DND-41 (cell line): ENCODE results near the gene CTSD.

Experiments
- ATAC-seq: fragments of 200-7000 bp; cut with Tn5 transposase; 3 replicates; pipeline ENCODE4 v1.9.1; 2021; ENCODE audit warnings: low read depth; ENCODE audit not compliant: insufficient read depth
- DNase-seq: peaks from one replicate; pipeline ENCODE4 v3.0.0-alpha.2; 2020
- H2AFZ ChIP-seq: 2 replicates; pipeline ENCODE4 v1.6.0; 2012; ENCODE audit warnings: low read depth, low read length
- H3K27ac ChIP-seq: 2 replicates; pipeline ENCODE4 v1.5.1; 2012; ENCODE audit warnings: low read length, inconsistent platforms
- H3K27me3 ChIP-seq: fragments of 200-600 bp; sonication (generic); 2 replicates; pipeline ENCODE4 v1.6.0; 2012; ENCODE audit warnings: low read length, mild to moderate bottlenecking, inconsistent platforms; ENCODE audit not compliant: insufficient read depth, poor library complexity
- H3K36me3 ChIP-seq: 2 replicates; pipeline ENCODE4 v1.5.1; 2012; ENCODE audit warnings: low read length, inconsistent platforms; ENCODE audit not compliant: insufficient read depth
- H3K4me1 ChIP-seq: 2 replicates; pipeline ENCODE4 v1.5.1; 2012; ENCODE audit warnings: mild to moderate bottlenecking, low read length; ENCODE audit not compliant: insufficient read depth
- H3K4me2 ChIP-seq: 2 replicates; pipeline ENCODE4 v1.6.0; 2012; ENCODE audit warnings: mild to moderate bottlenecking, moderate library complexity, low read length, inconsistent platforms; ENCODE audit not compliant: insufficient read depth
- H3K4me3 ChIP-seq, 2 experiments: fragments of 200-600 bp in 1 of 2; shearing (Covaris generic) in 1 of 2; 2 replicates each; pipeline ENCODE4 v1.5.1; 2012 to 2016; ENCODE audit warnings: inconsistent platforms in 2 of 2, low read length in 2 of 2, mild to moderate bottlenecking in 2 of 2, low read depth in 1 of 2, moderate library complexity in 1 of 2
- H3K79me2 ChIP-seq: 2 replicates; pipeline ENCODE4 v1.6.0; 2012; ENCODE audit warnings: low read length, inconsistent platforms; ENCODE audit not compliant: insufficient read depth
- H3K9ac ChIP-seq: 2 replicates; pipeline ENCODE4 v1.6.0; 2012; ENCODE audit warnings: low read depth, mild to moderate bottlenecking, inconsistent platforms, low read length, moderate library complexity
- H3K9me3 ChIP-seq: 2 replicates; pipeline ENCODE4 v1.5.1; 2012; ENCODE audit warnings: low read length, moderate library complexity, mild to moderate bottlenecking, inconsistent platforms; ENCODE audit not compliant: insufficient read depth, severe bottlenecking
- H4K20me1 ChIP-seq: 2 replicates; pipeline ENCODE4 v1.6.0; 2012; ENCODE audit warnings: low read length; ENCODE audit not compliant: insufficient read depth
- EZH2 ChIP-seq: IDR thresholded peaks from 3 replicates; pipeline ENCODE4 v1.6.1; 2012; ENCODE audit warnings: borderline replicate concordance, low read depth, mild to moderate bottlenecking, moderate library complexity, low read length, inconsistent platforms; ENCODE audit not compliant: severe bottlenecking
- TF ChIP-seq, protein P1 (sequence below): IDR thresholded peaks from 2 replicates; pipeline ENCODE4 v1.5.1; 2012; ENCODE audit warnings: borderline replicate concordance, low read length, moderate library complexity, mild to moderate bottlenecking; ENCODE audit not compliant: poor library complexity, severe bottlenecking; ENCODE audit errors: extremely low read depth

Gene CTSD

GRCh38 chr11:1737080-1737757, 26.5 kb downstream of the CTSD start:
- DNase-seq (no peak), ATAC-seq (no peak)
- Histone ChIP-seq H3K27ac (no peak overlapping the region), H3K36me3 (no peaks in the 10 kb centered on the region), H3K9me3 (peaks cover 19% of the 10 kb centered on the region), H3K4me1 (peaks cover 18% of the 10 kb centered on the region), H3K4me2 (no peak overlapping the region), H3K9ac (no peak overlapping the region), H3K27me3 (no peaks in the 10 kb centered on the region), H4K20me1 (no peaks in the 10 kb centered on the region), H3K79me2 (no peaks in the 10 kb centered on the region), H2AFZ (no peak overlapping the region), H3K4me3 (no peak overlapping the region)
- TF ChIP-seq EZH2 = no peak
- TF ChIP-seq, protein P1, sequence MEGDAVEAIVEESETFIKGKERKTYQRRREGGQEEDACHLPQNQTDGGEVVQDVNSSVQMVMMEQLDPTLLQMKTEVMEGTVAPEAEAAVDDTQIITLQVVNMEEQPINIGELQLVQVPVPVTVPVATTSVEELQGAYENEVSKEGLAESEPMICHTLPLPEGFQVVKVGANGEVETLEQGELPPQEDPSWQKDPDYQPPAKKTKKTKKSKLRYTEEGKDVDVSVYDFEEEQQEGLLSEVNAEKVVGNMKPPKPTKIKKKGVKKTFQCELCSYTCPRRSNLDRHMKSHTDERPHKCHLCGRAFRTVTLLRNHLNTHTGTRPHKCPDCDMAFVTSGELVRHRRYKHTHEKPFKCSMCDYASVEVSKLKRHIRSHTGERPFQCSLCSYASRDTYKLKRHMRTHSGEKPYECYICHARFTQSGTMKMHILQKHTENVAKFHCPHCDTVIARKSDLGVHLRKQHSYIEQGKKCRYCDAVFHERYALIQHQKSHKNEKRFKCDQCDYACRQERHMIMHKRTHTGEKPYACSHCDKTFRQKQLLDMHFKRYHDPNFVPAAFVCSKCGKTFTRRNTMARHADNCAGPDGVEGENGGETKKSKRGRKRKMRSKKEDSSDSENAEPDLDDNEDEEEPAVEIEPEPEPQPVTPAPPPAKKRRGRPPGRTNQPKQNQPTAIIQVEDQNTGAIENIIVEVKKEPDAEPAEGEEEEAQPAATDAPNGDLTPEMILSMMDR = no peak

GRCh38 chr11:1736447-1736992, 27.2 kb downstream of the CTSD start:
- H2AFZ ChIP-seq = no peak overlapping the region
- no peak overlapping the region for H3K4me3 ChIP-seq
- DNase-seq (no peak), ATAC-seq (no peak)
- no peak overlapping the region for H3K9ac ChIP-seq
- no peaks in the 10 kb centered on the region for H3K27me3 ChIP-seq
- H3K27ac ChIP-seq = no peak overlapping the region
- H3K36me3 ChIP-seq = no peaks in the 10 kb centered on the region
- no peak for TF ChIP-seq EZH2
- TF ChIP-seq, protein P1 = no peak
- no peak overlapping the region for H3K4me2 ChIP-seq
- H3K9me3 ChIP-seq = peaks cover 19% of the 10 kb centered on the region
- no peaks in the 10 kb centered on the region for H3K79me2 ChIP-seq
- no peaks in the 10 kb centered on the region for H4K20me1 ChIP-seq
- H3K4me1 ChIP-seq = peaks cover 25% of the 10 kb centered on the region

GRCh38 chr11:1735271-1735670, 28.5 kb downstream of the CTSD start:
- ATAC-seq (no peak), DNase-seq (no peak)
- H3K9me3 ChIP-seq = peaks cover 19% of the 10 kb centered on the region
- H3K79me2 ChIP-seq = no peaks in the 10 kb centered on the region; the same call in 1 of the 2 replicates
- TF ChIP-seq, protein P1 = no peak
- no peak for TF ChIP-seq EZH2
- peaks cover 38% of the 10 kb centered on the region for H3K4me1 ChIP-seq
- H2AFZ ChIP-seq = no peak overlapping the region
- no peak overlapping the region for H3K4me2 ChIP-seq
- no peak overlapping the region; the same call in 1 of the 2 replicates for H3K27ac ChIP-seq
- no peaks in the 10 kb centered on the region for H3K27me3 ChIP-seq
- no peaks in the 10 kb centered on the region for H4K20me1 ChIP-seq
- no peak overlapping the region for H3K4me3 ChIP-seq
- no peaks in the 10 kb centered on the region for H3K36me3 ChIP-seq
- H3K9ac ChIP-seq = no peak overlapping the region
